Panc1 (cell line): ENCODE measurements around the gene CLRN3.

Experiments used
- SIN3A ChIP-seq: IDR thresholded peaks from 2 replicates; pipeline ENCODE4 v1.6.1; 2012; ENCODE audit warnings: low read depth, mild to moderate bottlenecking, low read length, moderate library complexity, borderline replicate concordance; ENCODE audit not compliant: insufficient read depth
- TF ChIP-seq, protein P1 (sequence below): fragments of 450-650 bp; IDR thresholded peaks from 2 replicates; pipeline ENCODE4 v1.5.1; 2017; ENCODE audit warnings: mild to moderate bottlenecking
- TF ChIP-seq, protein P2 (sequence below), 2 experiments: IDR thresholded peaks; 2 replicates each; pipeline ENCODE4 v1.6.1; 2011 to 2012; ENCODE audit warnings: low read depth in 2 of 2, control low read depth in 1 of 2, low read length in 1 of 2, mild to moderate bottlenecking in 1 of 2, moderate library complexity in 1 of 2; ENCODE audit not compliant: insufficient read depth in 1 of 2

DNA sequence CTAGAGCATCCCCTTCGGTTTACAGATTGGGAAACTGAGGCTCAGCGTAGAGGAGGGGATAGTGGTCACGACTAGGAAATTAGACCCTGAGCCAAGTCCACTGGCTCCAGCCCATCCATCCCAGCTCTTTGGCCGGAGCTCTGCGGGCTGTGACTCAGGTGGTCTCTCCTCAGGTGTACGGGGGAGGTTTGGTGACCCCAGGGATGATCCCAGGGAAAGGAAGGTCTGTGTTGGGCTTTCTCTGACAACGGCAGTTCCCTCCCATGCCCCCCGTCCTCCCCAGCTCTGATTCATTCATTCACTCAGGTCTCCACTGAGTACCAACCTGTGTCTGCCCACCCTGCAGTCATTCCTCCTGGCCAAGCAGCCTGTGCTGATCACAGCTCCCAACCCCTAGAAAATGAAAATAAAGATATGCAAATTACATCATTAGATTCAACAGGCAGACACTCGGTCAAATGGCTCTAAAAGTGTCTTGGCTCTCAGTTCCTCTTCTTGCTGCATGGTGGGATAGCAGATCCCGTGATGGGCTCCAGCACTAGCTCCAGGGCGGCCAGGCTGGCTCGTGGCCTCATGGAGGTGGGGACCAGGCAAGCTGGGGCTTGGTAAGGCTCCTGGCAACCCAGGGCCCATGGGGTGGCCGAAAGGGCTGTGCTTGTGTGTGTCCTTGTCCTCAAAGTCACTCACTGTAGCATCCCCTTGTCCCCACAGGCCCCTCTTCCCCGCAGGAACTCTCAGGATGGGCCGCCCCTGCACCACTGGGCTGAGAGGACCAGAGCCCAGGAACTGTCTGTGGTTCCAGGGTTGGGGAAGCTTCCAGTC is 37.8 kb downstream of the CLRN3 start:
- TF ChIP-seq, protein P1, sequence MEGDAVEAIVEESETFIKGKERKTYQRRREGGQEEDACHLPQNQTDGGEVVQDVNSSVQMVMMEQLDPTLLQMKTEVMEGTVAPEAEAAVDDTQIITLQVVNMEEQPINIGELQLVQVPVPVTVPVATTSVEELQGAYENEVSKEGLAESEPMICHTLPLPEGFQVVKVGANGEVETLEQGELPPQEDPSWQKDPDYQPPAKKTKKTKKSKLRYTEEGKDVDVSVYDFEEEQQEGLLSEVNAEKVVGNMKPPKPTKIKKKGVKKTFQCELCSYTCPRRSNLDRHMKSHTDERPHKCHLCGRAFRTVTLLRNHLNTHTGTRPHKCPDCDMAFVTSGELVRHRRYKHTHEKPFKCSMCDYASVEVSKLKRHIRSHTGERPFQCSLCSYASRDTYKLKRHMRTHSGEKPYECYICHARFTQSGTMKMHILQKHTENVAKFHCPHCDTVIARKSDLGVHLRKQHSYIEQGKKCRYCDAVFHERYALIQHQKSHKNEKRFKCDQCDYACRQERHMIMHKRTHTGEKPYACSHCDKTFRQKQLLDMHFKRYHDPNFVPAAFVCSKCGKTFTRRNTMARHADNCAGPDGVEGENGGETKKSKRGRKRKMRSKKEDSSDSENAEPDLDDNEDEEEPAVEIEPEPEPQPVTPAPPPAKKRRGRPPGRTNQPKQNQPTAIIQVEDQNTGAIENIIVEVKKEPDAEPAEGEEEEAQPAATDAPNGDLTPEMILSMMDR = no peak
- no peak for TF ChIP-seq SIN3A
- TF ChIP-seq, protein P2, sequence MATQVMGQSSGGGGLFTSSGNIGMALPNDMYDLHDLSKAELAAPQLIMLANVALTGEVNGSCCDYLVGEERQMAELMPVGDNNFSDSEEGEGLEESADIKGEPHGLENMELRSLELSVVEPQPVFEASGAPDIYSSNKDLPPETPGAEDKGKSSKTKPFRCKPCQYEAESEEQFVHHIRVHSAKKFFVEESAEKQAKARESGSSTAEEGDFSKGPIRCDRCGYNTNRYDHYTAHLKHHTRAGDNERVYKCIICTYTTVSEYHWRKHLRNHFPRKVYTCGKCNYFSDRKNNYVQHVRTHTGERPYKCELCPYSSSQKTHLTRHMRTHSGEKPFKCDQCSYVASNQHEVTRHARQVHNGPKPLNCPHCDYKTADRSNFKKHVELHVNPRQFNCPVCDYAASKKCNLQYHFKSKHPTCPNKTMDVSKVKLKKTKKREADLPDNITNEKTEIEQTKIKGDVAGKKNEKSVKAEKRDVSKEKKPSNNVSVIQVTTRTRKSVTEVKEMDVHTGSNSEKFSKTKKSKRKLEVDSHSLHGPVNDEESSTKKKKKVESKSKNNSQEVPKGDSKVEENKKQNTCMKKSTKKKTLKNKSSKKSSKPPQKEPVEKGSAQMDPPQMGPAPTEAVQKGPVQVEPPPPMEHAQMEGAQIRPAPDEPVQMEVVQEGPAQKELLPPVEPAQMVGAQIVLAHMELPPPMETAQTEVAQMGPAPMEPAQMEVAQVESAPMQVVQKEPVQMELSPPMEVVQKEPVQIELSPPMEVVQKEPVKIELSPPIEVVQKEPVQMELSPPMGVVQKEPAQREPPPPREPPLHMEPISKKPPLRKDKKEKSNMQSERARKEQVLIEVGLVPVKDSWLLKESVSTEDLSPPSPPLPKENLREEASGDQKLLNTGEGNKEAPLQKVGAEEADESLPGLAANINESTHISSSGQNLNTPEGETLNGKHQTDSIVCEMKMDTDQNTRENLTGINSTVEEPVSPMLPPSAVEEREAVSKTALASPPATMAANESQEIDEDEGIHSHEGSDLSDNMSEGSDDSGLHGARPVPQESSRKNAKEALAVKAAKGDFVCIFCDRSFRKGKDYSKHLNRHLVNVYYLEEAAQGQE (IDR thresholded peaks at IDR 0.05; ENCODE audit: insufficient read depth in 1 of 2, low read depth in 2 of 2, low read length in 1 of 2) = no peak
